ENCODE results near the gene RAB1A.

DNA sequence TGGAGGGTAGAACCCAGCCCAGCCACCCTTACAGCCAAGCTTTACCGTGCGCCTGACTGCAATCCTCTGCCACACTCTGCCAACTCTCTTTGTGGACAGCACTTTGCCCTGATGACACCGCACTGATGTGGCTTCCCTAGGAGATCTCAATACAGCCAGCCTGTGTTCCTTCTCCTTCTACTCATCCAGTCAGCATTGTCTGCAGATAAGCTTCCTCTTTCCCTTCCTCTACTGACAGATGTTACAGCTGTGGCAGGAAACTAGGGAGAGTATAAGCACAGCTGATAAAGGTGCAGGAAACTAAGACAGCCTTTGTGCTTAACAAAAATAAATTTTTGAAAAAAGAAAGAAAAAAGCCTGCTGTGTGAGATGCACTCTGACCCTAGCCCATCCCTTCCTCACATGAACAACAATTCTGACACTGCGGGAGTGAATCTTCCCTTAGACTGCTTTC is 48.6 kb downstream of the RAB1A start:
- TF ChIP-seq, protein P1, sequence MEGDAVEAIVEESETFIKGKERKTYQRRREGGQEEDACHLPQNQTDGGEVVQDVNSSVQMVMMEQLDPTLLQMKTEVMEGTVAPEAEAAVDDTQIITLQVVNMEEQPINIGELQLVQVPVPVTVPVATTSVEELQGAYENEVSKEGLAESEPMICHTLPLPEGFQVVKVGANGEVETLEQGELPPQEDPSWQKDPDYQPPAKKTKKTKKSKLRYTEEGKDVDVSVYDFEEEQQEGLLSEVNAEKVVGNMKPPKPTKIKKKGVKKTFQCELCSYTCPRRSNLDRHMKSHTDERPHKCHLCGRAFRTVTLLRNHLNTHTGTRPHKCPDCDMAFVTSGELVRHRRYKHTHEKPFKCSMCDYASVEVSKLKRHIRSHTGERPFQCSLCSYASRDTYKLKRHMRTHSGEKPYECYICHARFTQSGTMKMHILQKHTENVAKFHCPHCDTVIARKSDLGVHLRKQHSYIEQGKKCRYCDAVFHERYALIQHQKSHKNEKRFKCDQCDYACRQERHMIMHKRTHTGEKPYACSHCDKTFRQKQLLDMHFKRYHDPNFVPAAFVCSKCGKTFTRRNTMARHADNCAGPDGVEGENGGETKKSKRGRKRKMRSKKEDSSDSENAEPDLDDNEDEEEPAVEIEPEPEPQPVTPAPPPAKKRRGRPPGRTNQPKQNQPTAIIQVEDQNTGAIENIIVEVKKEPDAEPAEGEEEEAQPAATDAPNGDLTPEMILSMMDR (IDR thresholded peaks at IDR 0.05; ENCODE audit: low read depth, low read length): no peak
- TF ChIP-seq EZH2phosphoT487 (IDR thresholded peaks at IDR 0.05; ENCODE audit: low read depth): no peak
